Left renal cortex interstitium (tissue), 4 donors: ENCODE data around the gene SYT7. TPM values are rescaled to one million over a fixed set of nuclear protein-coding genes. Genes with fewer than 3 reads are reported as not detected.
A peak's percentile ranks its signal among the peaks of the same experiment; 100 is the strongest.

Experiments
- DNase-seq, 4 donors: peaks; one replicate each; pipeline ENCODE4 v3.0.0-alpha.2; 2013; ENCODE audit warnings: low read depth in 4 of 4, low spot score in 2 of 4, missing footprints in 1 of 4
- polyA plus RNA-seq, 4 donors: library from polyadenylated mRNA; unstranded; fragments of 120-200 nt; gene quantifications; one replicate each; pipeline ENCODE4 v1.2.1, GENCODE V29; 2013; ENCODE audit not compliant: insufficient read length in 4 of 4

SYT7 gene
- polyA plus RNA-seq, 4 donors = 4.9 to 7.1 (median 6.0) TPM

DNA sequence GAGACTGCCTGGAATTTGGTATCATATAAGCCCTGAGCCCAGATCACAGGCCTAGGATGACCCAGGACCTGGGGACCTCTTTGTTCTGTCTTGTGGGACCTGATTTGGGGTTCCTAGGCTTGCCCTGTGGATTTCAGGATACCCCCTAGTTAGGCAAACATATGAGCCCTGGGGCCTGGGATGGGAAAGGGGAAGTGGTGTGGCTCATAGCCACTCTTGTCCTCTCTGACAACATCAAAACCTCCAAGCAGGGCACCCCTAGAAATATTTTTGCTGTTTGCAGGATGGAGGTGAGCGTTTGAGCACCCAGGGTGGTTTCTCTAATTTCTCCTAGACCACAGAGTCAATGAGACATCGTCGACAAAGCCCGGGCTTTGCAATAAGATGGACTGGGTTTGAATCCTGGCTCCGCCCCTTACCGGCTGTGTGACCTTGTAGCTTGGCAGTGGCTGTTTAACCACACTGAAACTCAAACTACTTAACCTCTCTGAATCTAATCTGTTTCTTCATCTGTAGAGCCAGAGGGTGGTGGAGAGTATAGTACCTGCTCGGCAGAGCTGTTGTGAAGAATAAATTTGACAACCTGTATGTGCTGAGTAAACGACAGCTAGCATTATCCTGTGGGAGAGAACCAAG lies 77.6 kb downstream of the SYT7 start:
- DNase-seq = no peak

DNA sequence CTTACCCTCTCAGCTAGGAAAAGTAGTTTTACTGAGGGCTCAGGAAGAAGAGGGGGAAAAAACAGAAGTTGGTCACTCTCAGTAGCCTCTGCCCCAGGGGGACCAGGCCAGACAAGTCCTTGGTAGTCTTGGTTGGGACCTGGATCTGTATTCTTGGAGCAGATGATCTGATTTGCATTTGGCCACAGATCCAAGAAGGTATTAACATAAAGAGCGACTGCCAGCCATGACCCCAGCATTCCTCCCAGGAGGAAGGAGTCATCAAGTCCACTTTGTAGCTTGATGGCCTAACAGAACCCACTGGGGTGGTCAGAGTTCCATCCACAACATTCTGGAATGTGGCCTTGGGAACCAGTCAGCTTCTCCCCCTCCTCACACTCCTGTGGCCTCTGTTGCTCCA lies 78.4 kb downstream of the SYT7 start:
- DNase-seq = no peak

GRCh38 chr11:61499816-61500491 lies 80.9 kb downstream of the SYT7 start:
- no peak for DNase-seq

DNA sequence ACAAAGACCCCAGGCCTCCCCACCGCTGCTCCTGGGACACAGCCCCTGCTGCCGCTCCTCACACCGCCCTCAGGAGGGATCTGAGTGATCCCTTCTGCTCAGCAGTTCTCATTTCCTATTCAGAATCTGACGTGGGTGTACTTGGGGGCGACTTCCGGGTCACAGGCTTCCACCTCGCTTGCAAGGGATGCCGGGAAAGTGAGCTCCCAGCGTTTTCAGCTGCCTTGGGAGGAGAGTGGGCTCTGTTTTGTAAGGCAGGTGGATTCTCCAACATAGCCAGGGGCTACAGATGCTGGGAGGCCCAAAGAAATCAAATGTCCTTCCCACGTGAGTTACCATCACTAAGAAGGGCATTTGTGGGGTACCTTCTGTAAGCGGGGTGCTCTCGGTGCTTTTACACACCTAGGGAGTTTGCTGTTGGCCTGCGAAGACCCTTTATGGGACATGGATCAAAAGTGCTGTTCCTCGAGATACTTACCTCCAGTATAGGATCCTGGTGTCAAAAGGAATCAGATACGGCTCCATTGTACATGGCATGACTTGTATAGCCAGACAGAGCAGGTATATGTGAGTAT lies 82.0 kb downstream of the SYT7 start:
- no peak for DNase-seq

DNA sequence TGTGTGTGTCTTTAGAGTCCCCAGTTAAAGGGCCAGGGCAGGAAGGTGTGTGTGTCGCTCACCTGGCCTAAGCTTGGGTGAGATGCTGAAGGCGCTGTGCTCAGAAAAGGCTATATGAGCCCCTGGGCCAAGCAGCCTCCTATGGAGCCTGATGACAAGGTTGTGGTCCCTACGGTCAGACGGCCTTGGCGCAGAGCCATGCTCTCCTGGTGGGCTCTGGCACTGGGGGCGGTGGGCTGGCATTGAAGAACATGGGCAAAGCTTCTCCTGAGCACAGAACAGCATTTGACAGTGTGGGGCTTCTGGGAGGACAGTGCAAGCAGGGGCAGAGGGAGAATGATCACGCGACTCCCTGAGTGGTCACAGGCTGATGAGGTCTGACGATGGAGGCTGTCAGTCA lies 83.0 kb downstream of the SYT7 start:
- DNase-seq = no peak

DNA sequence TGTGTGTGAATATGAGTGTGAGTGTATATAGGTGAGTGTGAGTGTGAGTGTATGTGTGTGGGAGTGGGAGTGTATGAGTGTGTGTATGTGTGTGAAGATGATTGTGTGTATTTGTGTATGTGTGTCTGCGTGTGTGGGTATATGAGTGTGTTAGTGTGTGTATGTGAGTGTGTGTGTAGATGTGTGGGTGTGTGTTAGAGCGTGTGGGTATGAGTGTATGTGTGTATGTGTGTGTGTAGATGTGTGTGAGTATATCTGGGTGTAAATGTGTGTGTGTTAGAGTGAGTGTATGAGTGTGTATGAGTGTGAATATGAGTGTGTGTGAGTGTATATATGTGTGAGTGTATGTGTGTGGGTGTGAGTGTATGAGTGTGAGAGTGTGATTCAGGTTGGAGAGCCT lies 83.4 kb downstream of the SYT7 start:
- no peak for DNase-seq

GRCh38 chr11:61496602-61497400 lies 84.1 kb downstream of the SYT7 start:
- no peak for DNase-seq

DNA sequence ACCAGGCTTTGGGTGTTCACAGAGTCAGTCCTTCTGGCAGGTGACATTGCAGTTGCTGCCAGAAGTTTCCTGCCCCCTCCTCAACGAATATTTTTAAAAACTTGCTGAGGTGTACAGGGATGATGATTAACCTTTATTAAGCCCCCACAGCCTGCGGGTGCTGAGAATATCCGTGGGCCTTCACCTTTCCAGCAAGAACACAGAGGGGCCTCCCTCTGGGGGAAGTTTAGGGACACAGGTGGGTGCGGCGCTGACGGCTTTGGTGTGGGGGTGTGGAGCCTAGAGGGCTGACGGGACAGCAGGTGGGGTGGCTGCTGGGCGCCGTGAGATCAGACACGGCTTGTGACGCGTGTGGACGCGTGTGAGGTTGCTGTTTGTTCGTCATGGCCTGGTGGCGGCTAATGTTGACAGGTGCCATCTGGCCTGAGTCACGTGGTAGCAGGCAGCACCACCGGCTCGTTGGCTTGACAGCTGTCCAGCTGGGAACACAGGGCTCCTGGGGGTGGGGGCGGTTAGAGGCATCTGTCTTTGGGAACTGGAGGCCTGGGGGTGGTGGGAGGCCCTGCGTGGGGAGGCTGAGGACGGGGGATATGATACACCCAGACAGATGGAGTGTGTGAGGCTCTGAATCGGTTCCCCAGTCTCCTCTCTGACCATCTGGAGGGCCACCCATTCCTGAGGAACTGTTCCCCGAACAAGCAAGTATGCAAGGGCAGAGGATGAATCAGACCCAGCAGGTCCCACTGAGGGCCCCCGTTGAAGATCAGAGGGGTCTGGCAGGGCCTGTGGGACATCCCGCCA lies 84.9 kb downstream of the SYT7 start:
- DNase-seq = peak in 1 of 4 donors; percentile 50

- no peak for DNase-seq
Measured at GRCh38 chr11:61494381-61494961, 86.4 kb downstream of the SYT7 start.

DNA sequence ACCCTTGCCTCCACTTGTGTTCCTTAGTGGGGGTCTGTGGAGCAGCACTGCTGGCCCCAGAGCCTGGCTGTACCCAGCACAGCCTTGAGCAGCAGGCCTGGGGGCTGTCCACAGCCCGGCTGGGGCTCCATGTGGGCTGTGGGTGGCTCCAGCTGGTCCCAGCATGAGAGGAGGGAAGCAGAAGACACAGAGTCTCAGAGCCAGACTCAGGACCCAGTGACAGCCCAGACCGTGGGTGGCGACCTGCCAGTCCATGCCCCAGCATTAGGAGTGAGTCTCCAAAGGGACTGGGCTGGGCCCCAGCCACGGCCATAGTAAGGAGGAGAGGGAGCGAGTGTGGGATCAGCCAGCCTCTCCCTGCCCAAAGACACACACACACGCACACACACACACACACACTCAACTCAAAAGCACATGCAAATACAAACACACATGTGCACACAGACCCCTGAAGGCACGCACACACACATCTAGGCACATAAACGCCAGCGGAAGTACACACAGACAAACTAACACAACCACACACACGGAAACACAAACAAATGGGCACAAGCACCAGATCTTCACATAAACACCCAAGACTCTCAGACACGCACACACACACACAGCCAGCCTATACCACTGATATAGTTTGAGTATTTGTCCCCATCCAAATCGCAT lies 89.0 kb downstream of the SYT7 start:
- DNase-seq = no peak

GRCh38 chr11:61489833-61490721 lies 90.8 kb downstream of the SYT7 start:
- no peak for DNase-seq

- peak in 1 of 4 donors; percentile 46 for DNase-seq
Measured at GRCh38 chr11:61488651-61489291, 92.1 kb downstream of the SYT7 start.

DNA sequence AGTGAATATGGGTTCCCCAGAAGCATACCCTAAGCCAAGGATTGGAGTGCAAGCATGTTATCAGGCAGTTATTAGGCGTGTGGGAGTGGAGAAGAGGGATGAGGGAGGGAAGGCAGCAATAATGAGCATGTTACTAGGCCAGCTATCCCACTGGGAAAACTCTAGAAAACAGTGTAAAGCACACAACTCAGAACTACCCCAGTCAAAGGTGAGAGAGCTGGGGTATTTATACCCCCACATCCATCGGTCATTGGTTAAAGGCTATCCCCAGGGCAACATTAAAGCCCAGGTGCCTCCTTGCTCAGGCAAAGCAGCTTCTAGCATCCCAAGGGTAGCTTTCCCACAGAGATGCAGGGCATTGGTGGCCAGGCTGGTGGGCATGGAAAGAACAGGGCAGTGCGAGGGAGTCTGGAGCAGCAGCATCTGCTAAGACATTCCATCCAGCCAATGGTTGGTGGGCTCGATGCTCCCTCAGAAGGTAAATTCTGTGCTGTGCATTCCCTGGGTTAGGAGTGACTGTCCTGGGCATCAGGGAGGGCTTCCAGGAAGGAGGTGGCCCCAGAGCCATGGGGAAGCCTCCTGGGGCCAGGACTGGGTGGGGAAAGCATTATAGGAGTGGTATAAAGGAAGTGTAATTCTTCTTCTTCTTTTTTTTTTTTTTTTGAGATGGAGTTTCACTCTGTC lies 93.4 kb downstream of the SYT7 start:
- no peak for DNase-seq

DNA sequence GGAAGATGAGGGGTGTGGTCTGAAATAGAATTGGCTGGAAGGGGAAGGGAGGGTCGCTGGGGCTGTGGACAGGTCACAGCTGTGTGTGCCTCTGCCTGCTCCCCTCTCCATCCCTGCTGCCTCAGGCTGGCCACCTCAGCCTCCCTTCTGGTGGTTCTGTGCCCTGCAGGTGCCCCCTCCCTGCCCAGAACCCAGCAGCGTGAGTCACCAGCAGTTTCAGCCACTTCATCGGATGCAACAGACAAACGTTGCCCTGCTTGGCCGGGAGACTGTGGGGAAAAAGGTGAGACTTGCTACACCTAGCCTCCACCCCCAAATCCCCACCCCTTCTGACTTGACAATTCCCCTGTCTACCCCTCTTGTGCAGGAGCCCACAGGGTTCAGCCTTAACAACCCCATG lies 94.1 kb downstream of the SYT7 start:
- no peak for DNase-seq

- no peak for DNase-seq
Measured at GRCh38 chr11:61486011-61486620, 94.8 kb downstream of the SYT7 start.

DNA sequence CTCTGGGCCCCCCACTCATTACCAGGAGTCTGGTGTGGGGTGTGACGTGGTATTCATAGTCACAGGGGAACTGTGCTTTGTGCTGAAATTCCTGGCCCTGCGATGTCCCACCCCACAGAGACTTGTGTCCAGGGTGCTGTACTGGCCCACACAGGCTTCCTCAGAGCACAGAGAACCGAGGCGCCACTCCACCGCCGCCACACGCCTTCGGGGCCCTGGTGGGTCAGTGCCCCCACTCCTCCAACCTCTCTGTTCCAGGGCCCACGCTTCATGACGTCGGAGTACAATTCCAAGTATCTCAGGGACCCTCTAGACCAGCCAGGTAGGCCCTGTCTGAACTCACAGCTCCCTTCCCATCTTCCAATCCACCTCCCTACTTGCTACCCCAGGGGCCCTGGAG lies 95.8 kb downstream of the SYT7 start:
- DNase-seq = no peak

GRCh38 chr11:61484541-61484940 lies 96.3 kb downstream of the SYT7 start:
- DNase-seq = no peak
